ENCODE results near the gene UBA3. TPM values are rescaled to one million over a fixed set of nuclear protein-coding genes. Genes with fewer than 3 reads are reported as not detected.

UBA3 gene
- total RNA-seq, 1 donor from 2014 or later, result 76.2 TPM

GRCh38 chr3:69014022-69014580 is 66.1 kb downstream of the UBA3 start:
- Mint-ChIP-seq H3K27ac (no peak overlapping the region), H3K27me3 (peaks cover 3% of the 10 kb centered on the region), H3K36me3 (ENCODE audit: insufficient read depth) (peaks cover 7% of the 10 kb centered on the region), H3K4me3 (ENCODE audit: low read depth) (peak overlapping the region; percentile 74), H3K9me3 (ENCODE audit: low read depth) (no peaks in the 10 kb centered on the region), H3K4me1 (ENCODE audit: low read depth) (peaks cover 8% of the 10 kb centered on the region)
- TF ChIP-seq, protein P1, sequence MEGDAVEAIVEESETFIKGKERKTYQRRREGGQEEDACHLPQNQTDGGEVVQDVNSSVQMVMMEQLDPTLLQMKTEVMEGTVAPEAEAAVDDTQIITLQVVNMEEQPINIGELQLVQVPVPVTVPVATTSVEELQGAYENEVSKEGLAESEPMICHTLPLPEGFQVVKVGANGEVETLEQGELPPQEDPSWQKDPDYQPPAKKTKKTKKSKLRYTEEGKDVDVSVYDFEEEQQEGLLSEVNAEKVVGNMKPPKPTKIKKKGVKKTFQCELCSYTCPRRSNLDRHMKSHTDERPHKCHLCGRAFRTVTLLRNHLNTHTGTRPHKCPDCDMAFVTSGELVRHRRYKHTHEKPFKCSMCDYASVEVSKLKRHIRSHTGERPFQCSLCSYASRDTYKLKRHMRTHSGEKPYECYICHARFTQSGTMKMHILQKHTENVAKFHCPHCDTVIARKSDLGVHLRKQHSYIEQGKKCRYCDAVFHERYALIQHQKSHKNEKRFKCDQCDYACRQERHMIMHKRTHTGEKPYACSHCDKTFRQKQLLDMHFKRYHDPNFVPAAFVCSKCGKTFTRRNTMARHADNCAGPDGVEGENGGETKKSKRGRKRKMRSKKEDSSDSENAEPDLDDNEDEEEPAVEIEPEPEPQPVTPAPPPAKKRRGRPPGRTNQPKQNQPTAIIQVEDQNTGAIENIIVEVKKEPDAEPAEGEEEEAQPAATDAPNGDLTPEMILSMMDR (IDR thresholded peaks at IDR 0.05; ENCODE audit: unreplicated experiment), result no peak
- DNase-seq (ENCODE audit: low spot score, unreplicated experiment), result no peak

DNA sequence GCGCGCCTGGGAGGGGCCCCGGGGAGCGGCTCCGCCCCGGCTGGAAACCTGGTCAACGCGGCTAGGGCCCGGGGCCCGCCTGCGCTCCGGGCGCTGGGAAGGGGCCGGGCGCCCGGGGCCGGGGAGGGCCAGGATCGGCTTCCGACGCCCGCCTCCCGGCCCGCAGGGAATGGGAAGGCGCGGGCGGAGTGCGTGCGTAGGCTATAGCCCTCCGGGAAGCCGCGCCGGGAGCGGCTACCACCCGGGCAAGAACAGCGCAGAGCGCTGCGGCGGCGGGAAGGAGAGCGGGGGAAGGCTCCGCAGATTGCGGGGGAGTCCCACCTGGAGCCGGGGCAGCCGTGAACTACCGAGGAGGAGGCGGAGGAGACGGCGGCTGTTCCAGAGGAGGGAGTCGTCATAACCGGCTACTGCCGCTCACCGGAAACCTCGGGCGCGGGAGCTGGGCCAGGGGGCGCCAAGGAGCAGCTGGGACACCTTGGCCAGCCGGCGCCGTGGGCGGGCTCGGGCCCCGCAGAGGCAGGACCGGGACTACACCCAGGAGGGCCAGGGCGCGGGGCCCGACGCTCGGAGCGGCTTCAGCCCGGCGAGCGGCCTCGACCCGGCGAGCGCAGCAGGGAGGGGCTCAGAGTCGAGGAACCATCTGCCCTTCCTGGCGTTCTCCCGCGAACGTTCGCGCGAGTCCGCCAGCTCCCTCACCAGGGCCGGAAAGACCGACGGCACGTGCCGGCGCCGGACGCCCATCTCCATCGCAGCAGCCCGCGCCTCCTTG is 66.7 kb downstream of the UBA3 start, which contains the start of gene EOGT:
TSS of gene EOGT (minus strand) at position 432 of the 769 bp plus-strand sequence. CDS start 3,838 bp downstream, outside the sequence.
- TF ChIP-seq, protein P1 (IDR thresholded peaks at IDR 0.05; ENCODE audit: unreplicated experiment), result peak; percentile 69
- H3K4me3 Mint-ChIP-seq (ENCODE audit: low read depth), result peak within 1 kb of the TSS; percentile 86
- peak; percentile 85 for DNase-seq (ENCODE audit: low spot score, unreplicated experiment)
- H3K36me3 Mint-ChIP-seq (ENCODE audit: insufficient read depth), result peaks cover 7% of the 10 kb centered on the region
- H3K27ac Mint-ChIP-seq, result peak within 1 kb of the TSS; percentile 91
- H3K4me1 Mint-ChIP-seq (ENCODE audit: low read depth), result peaks cover 8% of the 10 kb centered on the region
- no peaks in the 10 kb centered on the region for H3K9me3 Mint-ChIP-seq (ENCODE audit: low read depth)
- peaks cover 3% of the 10 kb centered on the region for H3K27me3 Mint-ChIP-seq

- H3K4me1 Mint-ChIP-seq (ENCODE audit: low read depth), result peaks cover 8% of the 10 kb centered on the region
These were observed 67.3 kb downstream of the UBA3 start for GRCh38 chr3:69012800-69013252.

GRCh38 chr3:69012100-69012799 is 67.9 kb downstream of the UBA3 start:
- TF ChIP-seq, protein P1 (IDR thresholded peaks at IDR 0.05; ENCODE audit: unreplicated experiment), result no peak
- Mint-ChIP-seq H3K27me3 (peaks cover 3% of the 10 kb centered on the region), H3K4me1 (ENCODE audit: low read depth) (peaks cover 8% of the 10 kb centered on the region), H3K27ac (peak overlapping the region; percentile 78), H3K9me3 (ENCODE audit: low read depth) (no peaks in the 10 kb centered on the region), H3K4me3 (ENCODE audit: low read depth) (peak overlapping the region; percentile 86), H3K36me3 (ENCODE audit: insufficient read depth) (peaks cover 5% of the 10 kb centered on the region)
- DNase-seq (ENCODE audit: low spot score, unreplicated experiment), result no peak

More at GRCh38 chr3:69012800-69013252, 67.3 kb downstream of the UBA3 start:
- Mint-ChIP-seq H3K4me3 (ENCODE audit: low read depth) (peak overlapping the region; percentile 86), H3K27ac (peak overlapping the region; percentile 78), H3K27me3 (peaks cover 3% of the 10 kb centered on the region), H3K9me3 (ENCODE audit: low read depth) (no peaks in the 10 kb centered on the region), H3K36me3 (ENCODE audit: insufficient read depth) (peaks cover 7% of the 10 kb centered on the region)
- DNase-seq (ENCODE audit: low spot score, unreplicated experiment), result peak; percentile 39
- TF ChIP-seq, protein P1 (IDR thresholded peaks at IDR 0.05; ENCODE audit: unreplicated experiment), result no peak
